Ascending aorta (tissue), 2 donors: ENCODE data around the gene VEZT. TPM values are rescaled to one million over a fixed set of nuclear protein-coding genes. Genes with fewer than 3 reads are reported as not detected.

ENCODE experiments used
- DNase-seq, 2 donors: peaks; one replicate each; pipeline ENCODE4 v3.0.0-alpha.2; 2019; ENCODE audit warnings: low spot score in 2 of 2
- H3K27ac ChIP-seq, 2 donors: fragments of 200-600 bp; sonication (generic); one replicate each; pipeline ENCODE4 v1.5.1; 2016 to 2017; ENCODE audit warnings: mild to moderate bottlenecking in 1 of 2
- H3K27me3 ChIP-seq: fragments of 200-600 bp; sonication (generic); one replicate; pipeline ENCODE4 v1.5.1; 2017
- H3K36me3 ChIP-seq, 2 donors: fragments of 200-600 bp; sonication (generic); one replicate each; pipeline ENCODE4 v1.5.1; 2016
- H3K4me1 ChIP-seq, 2 donors: fragments of 200-600 bp; sonication (generic); one replicate each; pipeline ENCODE4 v1.5.1; 2016 to 2017; ENCODE audit warnings: mild to moderate bottlenecking in 1 of 2
- H3K4me3 ChIP-seq, 2 donors: fragments of 200-600 bp; sonication (generic); one replicate each; pipeline ENCODE4 v1.5.1; 2016 to 2017; ENCODE audit warnings: mild to moderate bottlenecking in 1 of 2
- H3K9me3 ChIP-seq, 2 donors: fragments of 200-600 bp; sonication (generic); one replicate each; pipeline ENCODE4 v1.5.1; 2016
- CTCF ChIP-seq, 3 experiments: fragments of 200-600 bp in 2 of 3; fragments of 450-650 bp in 1 of 3; sonication (generic) in 2 of 3; IDR thresholded peaks; one replicate each; pipeline ENCODE4 v1.5.1; 2016 to 2019; ENCODE audit warnings: antibody characterized with exemption in 3 of 3, mild to moderate bottlenecking in 1 of 3, moderate library complexity in 1 of 3
- intact Hi-C: fragments of 100-400 bp; cut with DNase I; formaldehyde crosslinking; loops from one replicate; pipeline ENCODE4 v1.15.1; 2023
- total RNA-seq: library from RNA; depleted of rRNA; stranded (reverse); fragments of >200 nt; gene quantifications from one replicate; pipeline ENCODE4 v1.1.0, GENCODE V29; 2016

VEZT gene
- total RNA-seq, 1 donor from 2014 or later = 141 TPM

GRCh38 chr12:95205685-95206084, 11.9 kb upstream of the VEZT start:
- DNase-seq = peak in 1 of 2 donors; percentile 70

GRCh38 chr12:95206916-95207315, 10.7 kb upstream of the VEZT start:
- no peak for TF ChIP-seq CTCF (IDR thresholded peaks at IDR 0.05)
- intact Hi-C loops = no loop called here
- Histone ChIP-seq H3K4me3 (no peak overlapping the region), H3K27ac (peak overlapping the region; percentile 66 to 72), H3K36me3 (no peaks in the 10 kb centered on the region), H3K9me3 (no peaks in the 10 kb centered on the region), H3K27me3 (no peaks in the 10 kb centered on the region), H3K4me1 (peaks cover 10 to 31% of the 10 kb centered on the region in 2 donors)
- no peak for DNase-seq

More at GRCh38 chr12:95205685-95206084, 11.9 kb upstream of the VEZT start:
- H3K4me1 ChIP-seq = peaks cover 10 to 35% of the 10 kb centered on the region in 2 donors
- intact Hi-C loops = loop anchor here (2.0 kb wide), 1 partner anchor 13 kb away; no protein-coding TSS in a partner anchor
- peak overlapping the region; percentile 66 to 72 for H3K27ac ChIP-seq
- no peaks in the 10 kb centered on the region for H3K27me3 ChIP-seq
- peak overlapping the region in 1 of 2 donors; percentile 8 for H3K4me3 ChIP-seq
- no peaks in the 10 kb centered on the region for H3K9me3 ChIP-seq
- no peak for TF ChIP-seq CTCF (IDR thresholded peaks at IDR 0.05)
- H3K36me3 ChIP-seq = no peaks in the 10 kb centered on the region

- Histone ChIP-seq H3K4me1 (peaks cover 10 to 28% of the 10 kb centered on the region in 2 donors), H3K27ac (peak overlapping the region in 1 of 2 donors; percentile 72), H3K27me3 (no peaks in the 10 kb centered on the region), H3K36me3 (no peaks in the 10 kb centered on the region), H3K4me3 (no peak overlapping the region), H3K9me3 (no peaks in the 10 kb centered on the region)
- DNase-seq = no peak
- TF ChIP-seq CTCF (IDR thresholded peaks at IDR 0.05) = no peak
- intact Hi-C loops = no loop called here
These were observed 10.2 kb upstream of the VEZT start for GRCh38 chr12:95207407-95207806.

DNA sequence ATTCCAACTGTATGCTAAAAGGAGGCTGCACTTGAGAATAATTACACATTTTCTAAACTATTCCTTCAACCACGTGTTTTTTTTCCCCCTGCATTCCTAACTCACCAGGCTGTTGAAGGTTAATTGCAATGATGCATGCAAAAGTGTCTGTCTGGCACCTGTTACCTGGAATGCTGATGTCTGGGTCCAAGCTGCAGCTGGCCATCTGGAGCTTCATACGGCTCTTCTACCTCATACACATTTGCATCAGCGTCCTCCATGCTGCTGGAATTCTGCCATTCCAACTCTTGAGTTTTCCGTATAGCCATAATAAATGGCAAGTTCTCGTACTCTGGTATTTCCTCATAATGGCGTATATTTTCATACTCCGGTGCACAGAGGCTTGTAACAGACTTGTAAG, 8.9 kb upstream of the VEZT start:
- Histone ChIP-seq H3K27me3 (no peaks in the 10 kb centered on the region), H3K4me3 (no peak overlapping the region), H3K4me1 (peaks cover 10 to 24% of the 10 kb centered on the region in 2 donors), H3K9me3 (no peaks in the 10 kb centered on the region), H3K27ac (no peak overlapping the region), H3K36me3 (no peaks in the 10 kb centered on the region)
- DNase-seq = no peak
- TF ChIP-seq CTCF (IDR thresholded peaks at IDR 0.05) = no peak
- intact Hi-C loops = no loop called here

DNA sequence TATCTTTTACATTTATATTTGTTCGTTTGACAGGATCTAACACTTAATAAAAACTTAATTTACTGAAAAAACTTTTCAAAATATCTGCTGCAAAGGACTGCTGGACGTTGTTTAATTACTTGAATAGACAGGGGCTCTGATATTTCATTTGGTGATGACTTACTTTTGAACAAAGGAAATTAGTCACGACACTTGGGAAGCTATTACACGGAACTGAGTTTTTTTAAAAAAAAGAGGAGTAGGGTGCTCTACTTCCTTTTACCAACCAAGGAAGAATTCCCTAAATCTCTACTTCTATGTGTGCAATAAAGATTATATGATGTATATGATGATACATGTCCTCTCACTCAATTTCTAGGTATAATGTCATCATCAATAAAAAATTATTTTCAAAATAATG, 5.0 kb upstream of the VEZT start:
- Histone ChIP-seq H3K4me3 (no peak overlapping the region), H3K36me3 (no peaks in the 10 kb centered on the region), H3K27me3 (no peaks in the 10 kb centered on the region), H3K27ac (no peak overlapping the region), H3K4me1 (peaks cover 0 to 3% of the 10 kb centered on the region in 2 donors), H3K9me3 (no peaks in the 10 kb centered on the region)
- intact Hi-C loops = no loop called here
- TF ChIP-seq CTCF (IDR thresholded peaks at IDR 0.05) = no peak
- DNase-seq = no peak

- no peak for TF ChIP-seq CTCF (IDR thresholded peaks at IDR 0.05)
- H3K4me1 ChIP-seq = peaks cover 0 to 3% of the 10 kb centered on the region in 2 donors
- no peaks in the 10 kb centered on the region for H3K9me3 ChIP-seq
- no peaks in the 10 kb centered on the region for H3K36me3 ChIP-seq
- H3K27ac ChIP-seq = no peak overlapping the region
- DNase-seq = no peak
- no peaks in the 10 kb centered on the region for H3K27me3 ChIP-seq
- intact Hi-C loops = no loop called here
- H3K4me3 ChIP-seq = no peak overlapping the region
These were observed 4.5 kb upstream of the VEZT start for GRCh38 chr12:95213119-95213518.
